ENCODE measurements around the gene MAF. TPM values are rescaled to one million over a fixed set of nuclear protein-coding genes. Genes with fewer than 3 reads are reported as not detected.

The MAF gene
- polyA plus RNA-seq, 1 donor from 2014 or later, result 2.1 TPM

DNA sequence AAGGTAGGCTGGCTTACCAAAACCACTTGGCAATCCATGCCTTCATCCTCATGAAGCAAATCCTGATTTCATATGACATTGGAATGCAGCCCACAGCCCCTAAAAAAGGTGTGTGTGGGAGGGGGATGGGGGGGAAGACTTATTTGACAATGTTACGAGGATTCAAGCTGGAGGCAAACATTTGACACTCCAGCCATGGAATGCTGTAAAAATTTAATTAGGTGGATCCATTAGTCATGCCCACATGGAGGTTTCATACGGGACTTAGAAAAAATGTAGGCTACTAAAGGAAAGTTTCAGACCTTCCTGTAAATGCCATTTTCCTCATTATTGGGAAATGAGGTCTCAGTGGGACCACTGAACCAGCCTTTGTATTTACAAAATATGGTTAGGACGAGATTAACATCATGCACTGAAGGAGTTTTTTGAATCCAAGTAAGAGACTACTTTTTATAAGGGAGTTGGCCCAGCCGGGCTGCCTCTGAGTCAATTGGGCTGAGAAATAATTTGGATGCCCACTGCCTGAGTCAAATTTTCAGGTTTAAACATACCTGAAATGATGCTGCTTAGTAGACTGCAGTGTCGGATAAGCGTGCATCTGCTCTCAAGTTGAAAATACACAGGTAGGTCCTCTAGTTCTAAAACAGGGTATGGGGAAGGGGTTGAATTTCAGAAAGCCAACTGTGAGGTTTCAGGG is 44.6 kb upstream of the MAF start:
- Histone ChIP-seq H3K9me3 (ENCODE audit: low read length) (no peaks in the 10 kb centered on the region), H3K27ac (ENCODE audit: low read length) (no peak overlapping the region), H3K27me3 (ENCODE audit: insufficient read depth, low read depth, low read length) (no peaks in the 10 kb centered on the region), H3K4me3 (ENCODE audit: low read length) (no peak overlapping the region), H3F3A (ENCODE audit: insufficient read depth, low read length, poor library complexity, severe bottlenecking) (no peaks in the 10 kb centered on the region), H4K20me1 (ENCODE audit: insufficient read depth) (no peaks in the 10 kb centered on the region), H3K9me2 (ENCODE audit: insufficient read depth, low read length) (no peaks in the 10 kb centered on the region), H3K79me2 (replicated peaks; ENCODE audit: insufficient read depth, low read length) (no peaks in the 10 kb centered on the region), H2AFZ (ENCODE audit: low read depth, low read length) (no peak overlapping the region), H3K4me2 (ENCODE audit: low read length) (no peak overlapping the region), H3K36me3 (ENCODE audit: insufficient read depth, low read length) (no peaks in the 10 kb centered on the region), H3K9ac (ENCODE audit: low read length) (no peak overlapping the region)
- TF ChIP-seq MXI1 (conservative IDR thresholded peaks at IDR 0.05; ENCODE audit: poor library complexity, severe bottlenecking) (no peak), RAD21 (conservative IDR thresholded peaks at IDR 0.05) (no peak), POLR2AphosphoS5 (IDR thresholded peaks at IDR 0.05) (no peak), EZH2 (IDR thresholded peaks at IDR 0.05; ENCODE audit: borderline replicate concordance, insufficient read depth, low read length, poor library complexity, severe bottlenecking) (no peak), SMC3 (conservative IDR thresholded peaks at IDR 0.05; ENCODE audit: poor library complexity) (no peak), EP300 (conservative IDR thresholded peaks at IDR 0.05; ENCODE audit: poor library complexity, severe bottlenecking) (no peak), TAF1 (IDR thresholded peaks at IDR 0.05; ENCODE audit: low read depth) (no peak)
- TF ChIP-seq, protein P1, sequence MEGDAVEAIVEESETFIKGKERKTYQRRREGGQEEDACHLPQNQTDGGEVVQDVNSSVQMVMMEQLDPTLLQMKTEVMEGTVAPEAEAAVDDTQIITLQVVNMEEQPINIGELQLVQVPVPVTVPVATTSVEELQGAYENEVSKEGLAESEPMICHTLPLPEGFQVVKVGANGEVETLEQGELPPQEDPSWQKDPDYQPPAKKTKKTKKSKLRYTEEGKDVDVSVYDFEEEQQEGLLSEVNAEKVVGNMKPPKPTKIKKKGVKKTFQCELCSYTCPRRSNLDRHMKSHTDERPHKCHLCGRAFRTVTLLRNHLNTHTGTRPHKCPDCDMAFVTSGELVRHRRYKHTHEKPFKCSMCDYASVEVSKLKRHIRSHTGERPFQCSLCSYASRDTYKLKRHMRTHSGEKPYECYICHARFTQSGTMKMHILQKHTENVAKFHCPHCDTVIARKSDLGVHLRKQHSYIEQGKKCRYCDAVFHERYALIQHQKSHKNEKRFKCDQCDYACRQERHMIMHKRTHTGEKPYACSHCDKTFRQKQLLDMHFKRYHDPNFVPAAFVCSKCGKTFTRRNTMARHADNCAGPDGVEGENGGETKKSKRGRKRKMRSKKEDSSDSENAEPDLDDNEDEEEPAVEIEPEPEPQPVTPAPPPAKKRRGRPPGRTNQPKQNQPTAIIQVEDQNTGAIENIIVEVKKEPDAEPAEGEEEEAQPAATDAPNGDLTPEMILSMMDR (IDR thresholded peaks at IDR 0.05; ENCODE audit: poor library complexity, severe bottlenecking), result no peak
- TF ChIP-seq, protein P2, sequence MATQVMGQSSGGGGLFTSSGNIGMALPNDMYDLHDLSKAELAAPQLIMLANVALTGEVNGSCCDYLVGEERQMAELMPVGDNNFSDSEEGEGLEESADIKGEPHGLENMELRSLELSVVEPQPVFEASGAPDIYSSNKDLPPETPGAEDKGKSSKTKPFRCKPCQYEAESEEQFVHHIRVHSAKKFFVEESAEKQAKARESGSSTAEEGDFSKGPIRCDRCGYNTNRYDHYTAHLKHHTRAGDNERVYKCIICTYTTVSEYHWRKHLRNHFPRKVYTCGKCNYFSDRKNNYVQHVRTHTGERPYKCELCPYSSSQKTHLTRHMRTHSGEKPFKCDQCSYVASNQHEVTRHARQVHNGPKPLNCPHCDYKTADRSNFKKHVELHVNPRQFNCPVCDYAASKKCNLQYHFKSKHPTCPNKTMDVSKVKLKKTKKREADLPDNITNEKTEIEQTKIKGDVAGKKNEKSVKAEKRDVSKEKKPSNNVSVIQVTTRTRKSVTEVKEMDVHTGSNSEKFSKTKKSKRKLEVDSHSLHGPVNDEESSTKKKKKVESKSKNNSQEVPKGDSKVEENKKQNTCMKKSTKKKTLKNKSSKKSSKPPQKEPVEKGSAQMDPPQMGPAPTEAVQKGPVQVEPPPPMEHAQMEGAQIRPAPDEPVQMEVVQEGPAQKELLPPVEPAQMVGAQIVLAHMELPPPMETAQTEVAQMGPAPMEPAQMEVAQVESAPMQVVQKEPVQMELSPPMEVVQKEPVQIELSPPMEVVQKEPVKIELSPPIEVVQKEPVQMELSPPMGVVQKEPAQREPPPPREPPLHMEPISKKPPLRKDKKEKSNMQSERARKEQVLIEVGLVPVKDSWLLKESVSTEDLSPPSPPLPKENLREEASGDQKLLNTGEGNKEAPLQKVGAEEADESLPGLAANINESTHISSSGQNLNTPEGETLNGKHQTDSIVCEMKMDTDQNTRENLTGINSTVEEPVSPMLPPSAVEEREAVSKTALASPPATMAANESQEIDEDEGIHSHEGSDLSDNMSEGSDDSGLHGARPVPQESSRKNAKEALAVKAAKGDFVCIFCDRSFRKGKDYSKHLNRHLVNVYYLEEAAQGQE (IDR thresholded peaks at IDR 0.05; ENCODE audit: borderline replicate concordance), result no peak

DNA sequence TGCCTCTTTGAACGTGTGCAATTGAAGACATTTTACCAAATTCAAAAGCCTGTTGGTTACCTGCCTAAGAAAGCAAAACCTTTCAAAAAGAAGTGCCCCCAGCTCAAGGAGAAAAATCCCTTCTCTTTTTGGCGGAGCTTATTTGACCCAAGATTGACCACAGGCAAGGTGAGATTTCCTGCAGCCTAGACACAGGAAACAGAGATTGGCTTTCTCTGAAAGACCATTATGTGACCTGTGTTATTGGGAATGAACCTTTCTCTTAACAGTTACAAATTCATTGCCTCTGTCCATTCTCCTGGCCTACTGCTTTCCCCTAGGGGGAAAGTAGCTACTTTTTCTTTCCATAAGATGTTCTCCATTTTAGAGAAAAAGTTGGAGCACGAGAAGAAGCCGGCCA is 42.1 kb upstream of the MAF start:
- H3K9me2 ChIP-seq (ENCODE audit: insufficient read depth, low read length), result no peaks in the 10 kb centered on the region
- H3K4me2 ChIP-seq (ENCODE audit: low read length), result no peak overlapping the region
- no peaks in the 10 kb centered on the region for H3K9me3 ChIP-seq (ENCODE audit: low read length)
- H3K9ac ChIP-seq (ENCODE audit: low read length), result no peak overlapping the region
- no peak for TF ChIP-seq RAD21 (conservative IDR thresholded peaks at IDR 0.05)
- TF ChIP-seq, protein P1 (IDR thresholded peaks at IDR 0.05; ENCODE audit: poor library complexity, severe bottlenecking), result no peak
- TF ChIP-seq MXI1 (conservative IDR thresholded peaks at IDR 0.05; ENCODE audit: poor library complexity, severe bottlenecking), result no peak
- no peak for TF ChIP-seq EZH2 (IDR thresholded peaks at IDR 0.05; ENCODE audit: borderline replicate concordance, insufficient read depth, low read length, poor library complexity, severe bottlenecking)
- TF ChIP-seq EP300 (conservative IDR thresholded peaks at IDR 0.05; ENCODE audit: poor library complexity, severe bottlenecking), result no peak
- TF ChIP-seq SMC3 (conservative IDR thresholded peaks at IDR 0.05; ENCODE audit: poor library complexity), result no peak
- TF ChIP-seq POLR2AphosphoS5 (IDR thresholded peaks at IDR 0.05), result no peak
- TF ChIP-seq, protein P2 (IDR thresholded peaks at IDR 0.05; ENCODE audit: borderline replicate concordance), result no peak
- no peak for TF ChIP-seq TAF1 (IDR thresholded peaks at IDR 0.05; ENCODE audit: low read depth)
- H4K20me1 ChIP-seq (ENCODE audit: insufficient read depth), result no peaks in the 10 kb centered on the region
- no peaks in the 10 kb centered on the region for H3K27me3 ChIP-seq (ENCODE audit: insufficient read depth, low read depth, low read length)
- H3K4me3 ChIP-seq (ENCODE audit: low read length), result no peak overlapping the region
- H2AFZ ChIP-seq (ENCODE audit: low read depth, low read length), result no peak overlapping the region
- no peaks in the 10 kb centered on the region for H3F3A ChIP-seq (ENCODE audit: insufficient read depth, low read length, poor library complexity, severe bottlenecking)
- no peaks in the 10 kb centered on the region for H3K36me3 ChIP-seq (ENCODE audit: insufficient read depth, low read length)
- no peaks in the 10 kb centered on the region for H3K79me2 ChIP-seq (replicated peaks; ENCODE audit: insufficient read depth, low read length)
- no peak overlapping the region for H3K27ac ChIP-seq (ENCODE audit: low read length)
